ENCODE results near the gene PRKCA.

The PRKCA gene

GRCh38 chr17:66839616-66840015 is 537.2 kb downstream of the PRKCA start:
- H3K4me1 ChIP-seq (ENCODE audit: control insufficient read depth, insufficient read depth, low read length) = no peaks in the 10 kb centered on the region
- H3K36me3 ChIP-seq (ENCODE audit: control insufficient read depth in 2 of 2, insufficient read depth in 2 of 2, low read length in 2 of 2) = no peaks in the 10 kb centered on the region
- H3K27ac ChIP-seq (ENCODE audit: low read length) = no peak overlapping the region
- H3K9ac ChIP-seq (ENCODE audit: low read length in 2 of 2) = no peak overlapping the region
- H3K27me3 ChIP-seq (ENCODE audit: control insufficient read depth in 1 of 2, insufficient read depth in 2 of 2, low read length in 2 of 2) = peaks cover 19 to 38% of the 10 kb centered on the region in 2 donors
- no peak overlapping the region for H3K4me3 ChIP-seq (ENCODE audit: low read length in 2 of 2)
- H3K9me3 ChIP-seq (ENCODE audit: control insufficient read depth in 2 of 2, low read length in 2 of 2) = no peaks in the 10 kb centered on the region

- peaks cover 15 to 37% of the 10 kb centered on the region in 2 donors for H3K27me3 ChIP-seq (ENCODE audit: control insufficient read depth in 1 of 2, insufficient read depth in 2 of 2, low read length in 2 of 2)
- H3K9ac ChIP-seq (ENCODE audit: low read length in 2 of 2) = no peak overlapping the region
- no peaks in the 10 kb centered on the region for H3K36me3 ChIP-seq (ENCODE audit: control insufficient read depth in 2 of 2, insufficient read depth in 2 of 2, low read length in 2 of 2)
These were observed 537.6 kb downstream of the PRKCA start for GRCh38 chr17:66840061-66840460.

GRCh38 chr17:66841328-66841727 is 538.9 kb downstream of the PRKCA start:
- Histone ChIP-seq H3K4me3 (ENCODE audit: low read length in 2 of 2) (no peak overlapping the region), H3K9me3 (ENCODE audit: control insufficient read depth in 2 of 2, low read length in 2 of 2) (peaks cover 0 to 3% of the 10 kb centered on the region in 2 donors), H3K36me3 (ENCODE audit: control insufficient read depth in 2 of 2, insufficient read depth in 2 of 2, low read length in 2 of 2) (no peaks in the 10 kb centered on the region), H3K9ac (ENCODE audit: low read length in 2 of 2) (no peak overlapping the region), H3K27ac (ENCODE audit: low read length) (no peak overlapping the region), H3K4me1 (ENCODE audit: control insufficient read depth, insufficient read depth, low read length) (no peaks in the 10 kb centered on the region), H3K27me3 (ENCODE audit: control insufficient read depth in 1 of 2, insufficient read depth in 2 of 2, low read length in 2 of 2) (peaks cover 4 to 25% of the 10 kb centered on the region in 2 donors)

More at GRCh38 chr17:66840061-66840460, 537.6 kb downstream of the PRKCA start:
- H3K4me1 ChIP-seq (ENCODE audit: control insufficient read depth, insufficient read depth, low read length) = no peaks in the 10 kb centered on the region
- no peak overlapping the region for H3K4me3 ChIP-seq (ENCODE audit: low read length in 2 of 2)
- H3K9me3 ChIP-seq (ENCODE audit: control insufficient read depth in 2 of 2, low read length in 2 of 2) = no peaks in the 10 kb centered on the region
- no peak overlapping the region for H3K27ac ChIP-seq (ENCODE audit: low read length)

- H3K27ac ChIP-seq (ENCODE audit: low read length) = no peak overlapping the region
- H3K4me1 ChIP-seq (ENCODE audit: control insufficient read depth, insufficient read depth, low read length) = no peaks in the 10 kb centered on the region
- no peak overlapping the region for H3K9ac ChIP-seq (ENCODE audit: low read length in 2 of 2)
- peaks cover 2 to 21% of the 10 kb centered on the region in 2 donors for H3K27me3 ChIP-seq (ENCODE audit: control insufficient read depth in 1 of 2, insufficient read depth in 2 of 2, low read length in 2 of 2)
- H3K9me3 ChIP-seq (ENCODE audit: control insufficient read depth in 2 of 2, low read length in 2 of 2) = peaks cover 0 to 3% of the 10 kb centered on the region in 2 donors
- H3K4me3 ChIP-seq (ENCODE audit: low read length in 2 of 2) = no peak overlapping the region
- no peaks in the 10 kb centered on the region for H3K36me3 ChIP-seq (ENCODE audit: control insufficient read depth in 2 of 2, insufficient read depth in 2 of 2, low read length in 2 of 2)
These were observed 539.3 kb downstream of the PRKCA start for GRCh38 chr17:66841744-66842143.

- Histone ChIP-seq H3K27ac (ENCODE audit: low read length) (no peak overlapping the region), H3K4me3 (ENCODE audit: low read length in 2 of 2) (no peak overlapping the region), H3K9ac (ENCODE audit: low read length in 2 of 2) (no peak overlapping the region), H3K4me1 (ENCODE audit: control insufficient read depth, insufficient read depth, low read length) (no peaks in the 10 kb centered on the region), H3K36me3 (ENCODE audit: control insufficient read depth in 2 of 2, insufficient read depth in 2 of 2, low read length in 2 of 2) (no peaks in the 10 kb centered on the region), H3K9me3 (ENCODE audit: control insufficient read depth in 2 of 2, low read length in 2 of 2) (peaks cover 0 to 3% of the 10 kb centered on the region in 2 donors), H3K27me3 (ENCODE audit: control insufficient read depth in 1 of 2, insufficient read depth in 2 of 2, low read length in 2 of 2) (peaks cover 2 to 16% of the 10 kb centered on the region in 2 donors)
These were observed 540.1 kb downstream of the PRKCA start for GRCh38 chr17:66842505-66842904.

- peaks cover 2 to 15% of the 10 kb centered on the region in 2 donors for H3K27me3 ChIP-seq (ENCODE audit: control insufficient read depth in 1 of 2, insufficient read depth in 2 of 2, low read length in 2 of 2)
- H3K36me3 ChIP-seq (ENCODE audit: control insufficient read depth in 2 of 2, insufficient read depth in 2 of 2, low read length in 2 of 2) = no peaks in the 10 kb centered on the region
- no peak overlapping the region for H3K4me3 ChIP-seq (ENCODE audit: low read length in 2 of 2)
- H3K9me3 ChIP-seq (ENCODE audit: control insufficient read depth in 2 of 2, low read length in 2 of 2) = peaks cover 0 to 3% of the 10 kb centered on the region in 2 donors
- no peak overlapping the region for H3K27ac ChIP-seq (ENCODE audit: low read length)
- no peak overlapping the region for H3K9ac ChIP-seq (ENCODE audit: low read length in 2 of 2)
- no peaks in the 10 kb centered on the region for H3K4me1 ChIP-seq (ENCODE audit: control insufficient read depth, insufficient read depth, low read length)
These were observed 540.5 kb downstream of the PRKCA start for GRCh38 chr17:66842959-66843358.

- Histone ChIP-seq H3K27me3 (ENCODE audit: control insufficient read depth in 1 of 2, insufficient read depth in 2 of 2, low read length in 2 of 2) (peaks cover 2 to 15% of the 10 kb centered on the region in 2 donors), H3K36me3 (ENCODE audit: control insufficient read depth in 2 of 2, insufficient read depth in 2 of 2, low read length in 2 of 2) (no peaks in the 10 kb centered on the region), H3K9ac (ENCODE audit: low read length in 2 of 2) (no peak overlapping the region)
These were observed 541.2 kb downstream of the PRKCA start for GRCh38 chr17:66843627-66844026.

GRCh38 chr17:66847704-66848103 is 545.3 kb downstream of the PRKCA start:
- no peak overlapping the region for H3K27ac ChIP-seq (ENCODE audit: low read length)
- H3K9me3 ChIP-seq (ENCODE audit: control insufficient read depth in 2 of 2, low read length in 2 of 2) = peaks cover 0 to 3% of the 10 kb centered on the region in 2 donors
- H3K4me3 ChIP-seq (ENCODE audit: low read length in 2 of 2) = no peak overlapping the region
- H3K36me3 ChIP-seq (ENCODE audit: control insufficient read depth in 2 of 2, insufficient read depth in 2 of 2, low read length in 2 of 2) = no peaks in the 10 kb centered on the region
- peaks cover 6% of the 10 kb centered on the region for H3K4me1 ChIP-seq (ENCODE audit: control insufficient read depth, insufficient read depth, low read length)
- H3K9ac ChIP-seq (ENCODE audit: low read length in 2 of 2) = no peak overlapping the region
- peaks cover 0 to under 1% of the 10 kb centered on the region in 2 donors for H3K27me3 ChIP-seq (ENCODE audit: control insufficient read depth in 1 of 2, insufficient read depth in 2 of 2, low read length in 2 of 2)

More at GRCh38 chr17:66843627-66844026, 541.2 kb downstream of the PRKCA start:
- Histone ChIP-seq H3K9me3 (ENCODE audit: control insufficient read depth in 2 of 2, low read length in 2 of 2) (peaks cover 0 to 3% of the 10 kb centered on the region in 2 donors), H3K27ac (ENCODE audit: low read length) (no peak overlapping the region), H3K4me1 (ENCODE audit: control insufficient read depth, insufficient read depth, low read length) (no peaks in the 10 kb centered on the region), H3K4me3 (ENCODE audit: low read length in 2 of 2) (no peak overlapping the region)

- Histone ChIP-seq H3K4me3 (ENCODE audit: low read length in 2 of 2) (no peak overlapping the region), H3K4me1 (ENCODE audit: control insufficient read depth, insufficient read depth, low read length) (peaks cover 6% of the 10 kb centered on the region), H3K36me3 (ENCODE audit: control insufficient read depth in 2 of 2, insufficient read depth in 2 of 2, low read length in 2 of 2) (no peaks in the 10 kb centered on the region), H3K9ac (ENCODE audit: low read length in 2 of 2) (no peak overlapping the region), H3K27ac (ENCODE audit: low read length) (no peak overlapping the region), H3K27me3 (ENCODE audit: control insufficient read depth in 1 of 2, insufficient read depth in 2 of 2, low read length in 2 of 2) (no peaks in the 10 kb centered on the region), H3K9me3 (ENCODE audit: control insufficient read depth in 2 of 2, low read length in 2 of 2) (peaks cover 0 to 3% of the 10 kb centered on the region in 2 donors)
These were observed 546.1 kb downstream of the PRKCA start for GRCh38 chr17:66848496-66848895.

GRCh38 chr17:66849032-66849655 is 546.7 kb downstream of the PRKCA start:
- Histone ChIP-seq H3K27ac (ENCODE audit: low read length) (no peak overlapping the region), H3K27me3 (ENCODE audit: control insufficient read depth in 1 of 2, insufficient read depth in 2 of 2, low read length in 2 of 2) (no peaks in the 10 kb centered on the region), H3K36me3 (ENCODE audit: control insufficient read depth in 2 of 2, insufficient read depth in 2 of 2, low read length in 2 of 2) (no peaks in the 10 kb centered on the region), H3K9me3 (ENCODE audit: control insufficient read depth in 2 of 2, low read length in 2 of 2) (peaks cover 0 to 3% of the 10 kb centered on the region in 2 donors), H3K9ac (ENCODE audit: low read length in 2 of 2) (no peak overlapping the region), H3K4me1 (ENCODE audit: control insufficient read depth, insufficient read depth, low read length) (peaks cover 6% of the 10 kb centered on the region), H3K4me3 (ENCODE audit: low read length in 2 of 2) (no peak overlapping the region)

- Histone ChIP-seq H3K27me3 (ENCODE audit: control insufficient read depth in 1 of 2, insufficient read depth in 2 of 2, low read length in 2 of 2) (no peaks in the 10 kb centered on the region), H3K4me1 (ENCODE audit: control insufficient read depth, insufficient read depth, low read length) (peaks cover 6% of the 10 kb centered on the region), H3K9ac (ENCODE audit: low read length in 2 of 2) (no peak overlapping the region), H3K27ac (ENCODE audit: low read length) (no peak overlapping the region), H3K36me3 (ENCODE audit: control insufficient read depth in 2 of 2, insufficient read depth in 2 of 2, low read length in 2 of 2) (no peaks in the 10 kb centered on the region), H3K9me3 (ENCODE audit: control insufficient read depth in 2 of 2, low read length in 2 of 2) (peaks cover 0 to 6% of the 10 kb centered on the region in 2 donors), H3K4me3 (ENCODE audit: low read length in 2 of 2) (no peak overlapping the region)
These were observed 547.6 kb downstream of the PRKCA start for GRCh38 chr17:66849851-66850580.
